ENCODE results near the gene KANSL1. TPM values are rescaled to one million over a fixed set of nuclear protein-coding genes. Genes with fewer than 3 reads are reported as not detected.

Gene KANSL1
- total and polyA plus RNA-seq, 2 donors (not counting 1 experiment from before 2014, with no cell fraction given), result 8.4 to 78.6 TPM

- no peaks in the 10 kb centered on the region for H3K36me3 ChIP-seq (ENCODE audit: control insufficient read depth, insufficient read depth, low read length)
- DNase-seq (ENCODE audit: low read depth in 2 of 2), result no peak
Observed at GRCh38 chr17:45998987-45999899, 194.0 kb downstream of the KANSL1 start, which contains the start of gene STH. Gene STH (plus strand): TSS chr17:45999250. CDS start chr17:45999280, 30 bp downstream.

GRCh38 chr17:45997624-45998023 lies 195.6 kb downstream of the KANSL1 start:
- Histone ChIP-seq H3K9me3 (ENCODE audit: control insufficient read depth, insufficient read depth, low read depth, low read length) (no peaks in the 10 kb centered on the region), H3K4me2 (ENCODE audit: extremely low read depth, insufficient read depth, low read length) (no peak overlapping the region), H3K27ac (ENCODE audit: insufficient read depth, low read length) (no peak overlapping the region), H3K27me3 (ENCODE audit: control insufficient read depth, insufficient read depth, low read length) (peaks cover 3% of the 10 kb centered on the region), H4K20me1 (ENCODE audit: control insufficient read depth, extremely low read depth, insufficient read depth, low read length) (no peaks in the 10 kb centered on the region), H2AFZ (ENCODE audit: low read length) (no peak overlapping the region), H3K36me3 (ENCODE audit: control insufficient read depth, insufficient read depth, low read length) (no peaks in the 10 kb centered on the region), H3K4me1 (ENCODE audit: control insufficient read depth, extremely low read depth, insufficient read depth, low read length) (no peaks in the 10 kb centered on the region), H3K4me3 (replicated peaks in 1 of 4; ENCODE audit: control extremely low read depth in 1 of 4, insufficient read depth in 1 of 4, low read depth in 3 of 4, low read length in 4 of 4) (no peak overlapping the region), H3K79me2 (ENCODE audit: control insufficient read depth, insufficient read depth, low read length) (no peaks in the 10 kb centered on the region), H3K9ac (ENCODE audit: insufficient read depth, low read length) (no peak overlapping the region)
- peak; percentile 31 to 54 for DNase-seq (ENCODE audit: low read depth in 2 of 2)
- no peak for TF ChIP-seq EZH2 (IDR thresholded peaks at IDR 0.05; ENCODE audit: low read length, missing control alignments)
- TF ChIP-seq CTCF (conservative IDR thresholded peaks at IDR 0.05 in 1 of 2, IDR thresholded peaks at IDR 0.05 in 1 of 2; ENCODE audit: low read depth in 1 of 2, low read length in 2 of 2), result no peak

More at GRCh38 chr17:45998987-45999899, 194.0 kb downstream of the KANSL1 start, which contains the start of gene STH:
- Histone ChIP-seq H3K9ac (ENCODE audit: insufficient read depth, low read length) (no peak within 1 kb of the TSS), H3K4me2 (ENCODE audit: extremely low read depth, insufficient read depth, low read length) (no peak within 1 kb of the TSS), H2AFZ (ENCODE audit: low read length) (no peak within 1 kb of the TSS), H4K20me1 (ENCODE audit: control insufficient read depth, extremely low read depth, insufficient read depth, low read length) (no peaks in the 10 kb centered on the region), H3K27ac (ENCODE audit: insufficient read depth, low read length) (no peak within 1 kb of the TSS), H3K9me3 (ENCODE audit: control insufficient read depth, insufficient read depth, low read depth, low read length) (no peaks in the 10 kb centered on the region), H3K4me1 (ENCODE audit: control insufficient read depth, extremely low read depth, insufficient read depth, low read length) (no peaks in the 10 kb centered on the region), H3K27me3 (ENCODE audit: control insufficient read depth, insufficient read depth, low read length) (peaks cover 3% of the 10 kb centered on the region), H3K79me2 (ENCODE audit: control insufficient read depth, insufficient read depth, low read length) (no peaks in the 10 kb centered on the region), H3K4me3 (replicated peaks in 1 of 4; ENCODE audit: control extremely low read depth in 1 of 4, insufficient read depth in 1 of 4, low read depth in 3 of 4, low read length in 4 of 4) (no peak within 1 kb of the TSS)
- TF ChIP-seq EZH2 (IDR thresholded peaks at IDR 0.05; ENCODE audit: low read length, missing control alignments) (no peak), CTCF (conservative IDR thresholded peaks at IDR 0.05 in 1 of 2, IDR thresholded peaks at IDR 0.05 in 1 of 2; ENCODE audit: low read depth in 1 of 2, low read length in 2 of 2) (no peak)

- Histone ChIP-seq H3K36me3 (ENCODE audit: control insufficient read depth, insufficient read depth, low read length) (no peaks in the 10 kb centered on the region), H4K20me1 (ENCODE audit: control insufficient read depth, extremely low read depth, insufficient read depth, low read length) (no peaks in the 10 kb centered on the region), H3K4me3 (replicated peaks in 1 of 4; ENCODE audit: control extremely low read depth in 1 of 4, insufficient read depth in 1 of 4, low read depth in 3 of 4, low read length in 4 of 4) (no peak overlapping the region), H3K27me3 (ENCODE audit: control insufficient read depth, insufficient read depth, low read length) (peaks cover 3% of the 10 kb centered on the region), H3K4me2 (ENCODE audit: extremely low read depth, insufficient read depth, low read length) (no peak overlapping the region), H3K4me1 (ENCODE audit: control insufficient read depth, extremely low read depth, insufficient read depth, low read length) (no peaks in the 10 kb centered on the region), H3K27ac (ENCODE audit: insufficient read depth, low read length) (no peak overlapping the region), H3K79me2 (ENCODE audit: control insufficient read depth, insufficient read depth, low read length) (no peaks in the 10 kb centered on the region), H3K9ac (ENCODE audit: insufficient read depth, low read length) (no peak overlapping the region), H3K9me3 (ENCODE audit: control insufficient read depth, insufficient read depth, low read depth, low read length) (no peaks in the 10 kb centered on the region), H2AFZ (ENCODE audit: low read length) (no peak overlapping the region)
- TF ChIP-seq CTCF (conservative IDR thresholded peaks at IDR 0.05 in 1 of 2, IDR thresholded peaks at IDR 0.05 in 1 of 2; ENCODE audit: low read depth in 1 of 2, low read length in 2 of 2), result no peak
- no peak for TF ChIP-seq EZH2 (IDR thresholded peaks at IDR 0.05; ENCODE audit: low read length, missing control alignments)
- DNase-seq (ENCODE audit: low read depth in 2 of 2), result no peak
Observed at GRCh38 chr17:45997166-45997565, 196.1 kb downstream of the KANSL1 start.

All from fibroblast of lung (primary cell).